Measurements from ENCODE around the gene CCDC148. TPM values are rescaled to one million over a fixed set of nuclear protein-coding genes. Genes with fewer than 3 reads are reported as not detected.

The CCDC148 gene
- total and polyA plus RNA-seq, 10 of the 15 experiments (the other 5 are each of a cell fraction or from before 2014, with no cell fraction given) = 0.07 to 0.30 (median 0.18) TPM; not detected in 7

DNA sequence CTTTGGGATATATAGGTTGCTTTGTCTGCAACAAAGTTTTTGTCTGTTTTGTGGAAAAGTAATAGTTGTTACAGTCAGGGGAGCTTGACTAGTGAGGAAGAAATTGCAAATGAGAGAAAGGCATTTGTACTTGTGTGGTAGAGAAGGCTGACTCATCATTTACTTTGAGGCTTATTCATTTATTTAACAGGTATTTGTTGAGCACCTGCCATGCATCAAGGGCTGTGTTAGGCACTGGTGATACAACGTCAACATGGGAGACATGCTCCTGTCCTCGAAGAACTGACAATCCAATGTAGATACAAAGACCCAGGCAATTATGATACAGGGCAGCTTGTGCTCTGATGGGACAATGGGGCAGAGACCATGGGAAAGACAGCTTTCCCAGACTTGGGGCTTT, 275.4 kb downstream of the CCDC148 start:
- FAIRE-seq (no peak), DNase-seq (ENCODE audit: low read depth, low spot score) (no peak), ATAC-seq (no peak)
- no TSS peak for BruUV-seq (replicated peaks)
- in situ Hi-C loops (cut with MboI) = loop anchor here (5.0 kb wide), 1 partner anchor 566 kb away; no protein-coding TSS in a partner anchor
- 0% methylated on average over 2 of the region's 2 CpGs for WGBS (ENCODE audit: insufficient coverage, insufficient replicate concordance, low lambda C conversion rate, missing lambda C conversion rate)
- H3K9ac ChIP-seq (ENCODE audit: control insufficient read depth, insufficient read depth, low read length) = no peak overlapping the region
- H3K9me3 ChIP-seq (replicated peaks; ENCODE audit: control insufficient read depth, insufficient read depth, low read length) = no peaks in the 10 kb centered on the region
- no peaks in the 10 kb centered on the region for H3K36me3 ChIP-seq (ENCODE audit: control insufficient read depth in 2 of 2, insufficient read depth in 2 of 2, low read length in 1 of 2)
- POLR2A ChIA-PET = no interaction called here
- no peaks in the 10 kb centered on the region for H4K20me1 ChIP-seq (ENCODE audit: control insufficient read depth, insufficient read depth)
- intact Hi-C loops (cut with micrococcal nuclease; ENCODE audit: unreplicated experiment) = no loop called here
- H3K79me2 ChIP-seq (ENCODE audit: control insufficient read depth, insufficient read depth, low read length) = no peaks in the 10 kb centered on the region
- RAD21 ChIA-PET (ENCODE audit: unreplicated experiment) = interaction anchor here (1.7 to 2.3 kb wide), 2 partner anchors 157 to 573 kb away, joined by 3 to 12 read pairs; no protein-coding TSS in a partner anchor
- no peak overlapping the region for H2AFZ ChIP-seq (ENCODE audit: control insufficient read depth, low read depth, low read length)
- CTCF ChIA-PET = interaction anchor here (4.4 to 4.8 kb wide), 2 partner anchors 563 to 573 kb away, joined by 32 to 37 read pairs; no protein-coding TSS in a partner anchor
- no peak overlapping the region for H3K27ac ChIP-seq (ENCODE audit: control insufficient read depth, insufficient read depth)
- H3K4me1 ChIP-seq (ENCODE audit: control insufficient read depth, insufficient read depth, low read length) = no peaks in the 10 kb centered on the region
- SMC1A ChIA-PET (ENCODE audit: uncharacterized antibody, unreplicated experiment) = interaction anchor here (1.8 kb wide), 1 partner anchor 11 kb away, joined by 7 read pairs; no protein-coding TSS in a partner anchor
- peaks cover 0 to 3% of the 10 kb centered on the region in 2 experiments; a peak in 3 of 4 replicates for H3K27me3 ChIP-seq (replicated peaks in 1 of 2; ENCODE audit: control insufficient read depth in 2 of 2, insufficient read depth in 2 of 2, low read length in 1 of 2)
- H3K4me3 ChIP-seq = no peak overlapping the region
- H3K4me2 ChIP-seq (ENCODE audit: control insufficient read depth, insufficient read depth) = no peak overlapping the region
- TF ChIP-seq BCLAF1 (IDR thresholded peaks at IDR 0.05) (no peak), FOXK2 (IDR thresholded peaks at IDR 0.05) (no peak), BACH1 (IDR thresholded peaks at IDR 0.05; ENCODE audit: borderline replicate concordance) (no peak), SMC3 (IDR thresholded peaks at IDR 0.05; ENCODE audit: borderline replicate concordance, low read length) (no peak), ATF7 (IDR thresholded peaks at IDR 0.05; ENCODE audit: low read depth) (no peak), CHD1 (IDR thresholded peaks at IDR 0.05; ENCODE audit: low read depth, low read length) (no peak), TCF7 (IDR thresholded peaks at IDR 0.05; ENCODE audit: borderline replicate concordance) (no peak), IRF5 (IDR thresholded peaks at IDR 0.05; ENCODE audit: borderline replicate concordance) (no peak)
- TF ChIP-seq, protein P1, sequence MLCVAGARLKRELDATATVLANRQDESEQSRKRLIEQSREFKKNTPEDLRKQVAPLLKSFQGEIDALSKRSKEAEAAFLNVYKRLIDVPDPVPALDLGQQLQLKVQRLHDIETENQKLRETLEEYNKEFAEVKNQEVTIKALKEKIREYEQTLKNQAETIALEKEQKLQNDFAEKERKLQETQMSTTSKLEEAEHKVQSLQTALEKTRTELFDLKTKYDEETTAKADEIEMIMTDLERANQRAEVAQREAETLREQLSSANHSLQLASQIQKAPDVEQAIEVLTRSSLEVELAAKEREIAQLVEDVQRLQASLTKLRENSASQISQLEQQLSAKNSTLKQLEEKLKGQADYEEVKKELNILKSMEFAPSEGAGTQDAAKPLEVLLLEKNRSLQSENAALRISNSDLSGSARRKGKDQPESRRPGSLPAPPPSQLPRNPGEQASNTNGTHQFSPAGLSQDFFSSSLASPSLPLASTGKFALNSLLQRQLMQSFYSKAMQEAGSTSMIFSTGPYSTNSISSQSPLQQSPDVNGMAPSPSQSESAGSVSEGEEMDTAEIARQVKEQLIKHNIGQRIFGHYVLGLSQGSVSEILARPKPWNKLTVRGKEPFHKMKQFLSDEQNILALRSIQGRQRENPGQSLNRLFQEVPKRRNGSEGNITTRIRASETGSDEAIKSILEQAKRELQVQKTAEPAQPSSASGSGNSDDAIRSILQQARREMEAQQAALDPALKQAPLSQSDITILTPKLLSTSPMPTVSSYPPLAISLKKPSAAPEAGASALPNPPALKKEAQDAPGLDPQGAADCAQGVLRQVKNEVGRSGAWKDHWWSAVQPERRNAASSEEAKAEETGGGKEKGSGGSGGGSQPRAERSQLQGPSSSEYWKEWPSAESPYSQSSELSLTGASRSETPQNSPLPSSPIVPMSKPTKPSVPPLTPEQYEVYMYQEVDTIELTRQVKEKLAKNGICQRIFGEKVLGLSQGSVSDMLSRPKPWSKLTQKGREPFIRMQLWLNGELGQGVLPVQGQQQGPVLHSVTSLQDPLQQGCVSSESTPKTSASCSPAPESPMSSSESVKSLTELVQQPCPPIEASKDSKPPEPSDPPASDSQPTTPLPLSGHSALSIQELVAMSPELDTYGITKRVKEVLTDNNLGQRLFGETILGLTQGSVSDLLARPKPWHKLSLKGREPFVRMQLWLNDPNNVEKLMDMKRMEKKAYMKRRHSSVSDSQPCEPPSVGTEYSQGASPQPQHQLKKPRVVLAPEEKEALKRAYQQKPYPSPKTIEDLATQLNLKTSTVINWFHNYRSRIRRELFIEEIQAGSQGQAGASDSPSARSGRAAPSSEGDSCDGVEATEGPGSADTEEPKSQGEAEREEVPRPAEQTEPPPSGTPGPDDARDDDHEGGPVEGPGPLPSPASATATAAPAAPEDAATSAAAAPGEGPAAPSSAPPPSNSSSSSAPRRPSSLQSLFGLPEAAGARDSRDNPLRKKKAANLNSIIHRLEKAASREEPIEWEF (IDR thresholded peaks at IDR 0.05; ENCODE audit: insufficient replicate concordance, low read depth, low read length) = no peak
- TF ChIP-seq, protein P2, sequence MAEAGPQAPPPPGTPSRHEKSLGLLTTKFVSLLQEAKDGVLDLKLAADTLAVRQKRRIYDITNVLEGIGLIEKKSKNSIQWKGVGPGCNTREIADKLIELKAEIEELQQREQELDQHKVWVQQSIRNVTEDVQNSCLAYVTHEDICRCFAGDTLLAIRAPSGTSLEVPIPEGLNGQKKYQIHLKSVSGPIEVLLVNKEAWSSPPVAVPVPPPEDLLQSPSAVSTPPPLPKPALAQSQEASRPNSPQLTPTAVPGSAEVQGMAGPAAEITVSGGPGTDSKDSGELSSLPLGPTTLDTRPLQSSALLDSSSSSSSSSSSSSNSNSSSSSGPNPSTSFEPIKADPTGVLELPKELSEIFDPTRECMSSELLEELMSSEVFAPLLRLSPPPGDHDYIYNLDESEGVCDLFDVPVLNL (IDR thresholded peaks at IDR 0.05; ENCODE audit: low read depth, low read length) = no peak
